Measurements from ENCODE around the gene SSBP3. TPM values are rescaled to one million over a fixed set of nuclear protein-coding genes. Genes with fewer than 3 reads are reported as not detected.
"Not testable (repeated sequence)": the region's sequence is repeated elsewhere in the genome, so short reads cannot be mapped to it uniquely, and the experiment has no call there.

The SSBP3 gene
- total and polyA plus RNA-seq, 2 of the 13 experiments (the other 11 are each of a cell fraction or from before 2014, with no cell fraction given) = 8.5 to 17.6 TPM

DNA sequence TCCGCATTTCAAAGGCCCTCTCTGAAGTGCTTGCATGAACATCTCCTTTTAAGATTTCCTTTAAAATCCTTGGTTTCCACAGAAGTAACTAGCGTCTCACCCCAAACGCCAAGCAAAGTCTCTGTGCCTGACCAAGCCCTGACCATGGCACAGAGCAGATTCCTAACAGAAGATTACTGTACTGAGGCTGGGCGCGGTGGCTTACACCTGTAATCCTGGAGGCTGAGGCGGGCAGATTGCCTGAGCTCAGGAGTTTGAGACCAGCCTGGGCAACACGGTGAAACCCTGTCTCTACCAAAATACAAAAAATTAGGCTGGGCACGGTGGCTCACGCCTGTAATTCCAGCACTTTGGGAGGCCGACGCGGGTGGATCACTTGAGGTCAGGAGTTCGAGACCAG is 60.6 kb downstream of the SSBP3 start:
- CTCF ChIA-PET (ENCODE audit: low intra/inter-chr PET ratio, low total read pairs); H3K27ac ChIP-seq (ENCODE audit: extremely low read length, insufficient read depth, low read length); H3K27me3 ChIP-seq (ENCODE audit: control insufficient read depth in 1 of 2, insufficient read depth in 2 of 2, low read length in 2 of 2); DNase-seq (ENCODE audit: low spot score); intact Hi-C loops (cut with micrococcal nuclease; ENCODE audit: unreplicated experiment); H3K4me2 ChIP-seq (ENCODE audit: low read depth, low read length); ATAC-seq; H2AFZ ChIP-seq (ENCODE audit: low read length); in situ Hi-C loops (cut with HindIII; ENCODE audit: extremely low pct_ligation_motif_present, low pct_unique_long_range_greater_than_20kb); POLR2A ChIA-PET; H3K4me3 ChIP-seq (replicated peaks in 1 of 3; ENCODE audit: insufficient read depth in 1 of 3, low read depth in 2 of 3, low read length in 3 of 3); BruUV-seq (replicated peaks); FAIRE-seq; H3K79me2 ChIP-seq (ENCODE audit: insufficient read depth, low read length); H3K9ac ChIP-seq (ENCODE audit: insufficient read depth, low read depth, low read length); H3K9me3 ChIP-seq (ENCODE audit: low read length); H4K20me1 ChIP-seq (ENCODE audit: insufficient read depth, low read length); H3K36me3 ChIP-seq (replicated peaks in 1 of 2; ENCODE audit: control insufficient read depth in 1 of 2, insufficient read depth in 2 of 2, low read length in 2 of 2): not testable (repeated sequence)
- peaks cover 38% of the 10 kb centered on the region for H3K4me1 ChIP-seq (ENCODE audit: insufficient read depth, low read length)
- WGBS (ENCODE audit: low lambda C conversion rate) = 99% methylated on average over 13 of the region's 13 CpGs

GRCh38 chr1:54345116-54345515 is 61.1 kb downstream of the SSBP3 start:
- Histone ChIP-seq H3K79me2 (ENCODE audit: insufficient read depth, low read length) (no peaks in the 10 kb centered on the region), H2AFZ (ENCODE audit: low read length) (no peak overlapping the region), H3K27me3 (ENCODE audit: control insufficient read depth in 1 of 2, insufficient read depth in 2 of 2, low read length in 2 of 2) (no peaks in the 10 kb centered on the region), H3K36me3 (replicated peaks in 1 of 2; ENCODE audit: control insufficient read depth in 1 of 2, insufficient read depth in 2 of 2, low read length in 2 of 2) (no peaks in the 10 kb centered on the region; a peak in 2 of 5 replicates), H3K4me1 (ENCODE audit: insufficient read depth, low read length) (peaks cover 38% of the 10 kb centered on the region), H4K20me1 (ENCODE audit: insufficient read depth, low read length) (no peaks in the 10 kb centered on the region), H3K4me2 (ENCODE audit: low read depth, low read length) (no peak overlapping the region), H3K9me3 (ENCODE audit: low read length) (no peaks in the 10 kb centered on the region), H3K27ac (ENCODE audit: extremely low read length, insufficient read depth, low read length) (no peak overlapping the region), H3K9ac (ENCODE audit: insufficient read depth, low read depth, low read length) (no peak overlapping the region), H3K4me3 (replicated peaks in 1 of 3; ENCODE audit: insufficient read depth in 1 of 3, low read depth in 2 of 3, low read length in 3 of 3) (no peak overlapping the region)
- DNase-seq (ENCODE audit: low spot score) = no peak
- TF ChIP-seq ZNF256 (CRISPR knock-in tag; conservative IDR thresholded peaks at IDR 0.05) (no peak), NFIC (IDR thresholded peaks at IDR 0.05; ENCODE audit: low read length) (no peak), MYC (CRISPR knock-in tag; IDR thresholded peaks at IDR 0.05; ENCODE audit: borderline replicate concordance) (no peak), ZNF891 (CRISPR knock-in tag; IDR thresholded peaks at IDR 0.05) (no peak), ZNF232 (CRISPR knock-in tag; IDR thresholded peaks at IDR 0.05; ENCODE audit: borderline replicate concordance) (no peak), PRDM15 (CRISPR knock-in tag; IDR thresholded peaks at IDR 0.05) (no peak), SRF (IDR thresholded peaks at IDR 0.05; ENCODE audit: low read depth, low read length) (no peak), ZNF160 (CRISPR knock-in tag; IDR thresholded peaks at IDR 0.05) (no peak), TCF7 (IDR thresholded peaks at IDR 0.05; ENCODE audit: low read depth) (no peak), E2F5 (CRISPR knock-in tag; conservative IDR thresholded peaks at IDR 0.05) (no peak), HIVEP1 (CRISPR knock-in tag; IDR thresholded peaks at IDR 0.05) (no peak)
- TF ChIP-seq, protein P1, sequence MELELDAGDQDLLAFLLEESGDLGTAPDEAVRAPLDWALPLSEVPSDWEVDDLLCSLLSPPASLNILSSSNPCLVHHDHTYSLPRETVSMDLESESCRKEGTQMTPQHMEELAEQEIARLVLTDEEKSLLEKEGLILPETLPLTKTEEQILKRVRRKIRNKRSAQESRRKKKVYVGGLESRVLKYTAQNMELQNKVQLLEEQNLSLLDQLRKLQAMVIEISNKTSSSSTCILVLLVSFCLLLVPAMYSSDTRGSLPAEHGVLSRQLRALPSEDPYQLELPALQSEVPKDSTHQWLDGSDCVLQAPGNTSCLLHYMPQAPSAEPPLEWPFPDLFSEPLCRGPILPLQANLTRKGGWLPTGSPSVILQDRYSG (CRISPR knock-in tag; IDR thresholded peaks at IDR 0.05) = no peak
- WGBS (ENCODE audit: low lambda C conversion rate) = 75% methylated on average over 7 of the region's 7 CpGs
- CTCF ChIA-PET (ENCODE audit: low intra/inter-chr PET ratio, low total read pairs) = no interaction called here
- no peak for FAIRE-seq
- in situ Hi-C loops (cut with HindIII; ENCODE audit: extremely low pct_ligation_motif_present, low pct_unique_long_range_greater_than_20kb) (no loop called here), intact Hi-C loops (cut with micrococcal nuclease; ENCODE audit: unreplicated experiment) (no loop called here)
- no peak for ATAC-seq
- POLR2A ChIA-PET = no interaction called here
- no TSS peak for BruUV-seq (replicated peaks)
